GM18858 (cell line): ENCODE results near the gene DKK3.

Experiments
- ATAC-seq: cut with Tn5 transposase; IDR thresholded peaks from one replicate; pipeline ENCODE4 v1.9.1; 2021; ENCODE audit not compliant: unreplicated experiment

The DKK3 gene

GRCh38 chr11:11948242-11948947 is 60.0 kb downstream of the DKK3 start:
- no peak for ATAC-seq

- ATAC-seq = no peak
Observed at GRCh38 chr11:11947825-11948224, 60.6 kb downstream of the DKK3 start.

- ATAC-seq = no peak
Observed at GRCh38 chr11:11946878-11947277, 61.5 kb downstream of the DKK3 start.

- no peak for ATAC-seq
Observed at GRCh38 chr11:11946180-11946579, 62.2 kb downstream of the DKK3 start.

- ATAC-seq = no peak
Observed at GRCh38 chr11:11944444-11944843, 64.0 kb downstream of the DKK3 start.

- no peak for ATAC-seq
Observed at GRCh38 chr11:11942668-11943067, 65.8 kb downstream of the DKK3 start.

- ATAC-seq = no peak
Observed at GRCh38 chr11:11940551-11940950, 67.9 kb downstream of the DKK3 start.

GRCh38 chr11:11937957-11938356 is 70.5 kb downstream of the DKK3 start:
- no peak for ATAC-seq

- ATAC-seq = no peak
Observed at GRCh38 chr11:11937433-11937832, 71.0 kb downstream of the DKK3 start.

GRCh38 chr11:11935536-11935935 is 72.9 kb downstream of the DKK3 start:
- ATAC-seq = no peak

GRCh38 chr11:11931461-11932055 is 76.9 kb downstream of the DKK3 start:
- ATAC-seq = no peak

- no peak for ATAC-seq
Observed at GRCh38 chr11:11929920-11930319, 78.5 kb downstream of the DKK3 start.

GRCh38 chr11:11923828-11924227 is 84.6 kb downstream of the DKK3 start:
- ATAC-seq = no peak

- no peak for ATAC-seq
Observed at GRCh38 chr11:11916981-11917399, 91.4 kb downstream of the DKK3 start.

- no peak for ATAC-seq
Observed at GRCh38 chr11:11915625-11916024, 92.8 kb downstream of the DKK3 start.

- no peak for ATAC-seq
Observed at GRCh38 chr11:11913395-11913794, 95.0 kb downstream of the DKK3 start.
